RWPE1 (cell line): Measurements from ENCODE around the gene ADCY3.

Experiments used
- CTCF ChIA-PET: fragments of 350-600 bp; sonication (Branson Sonifier 250); formaldehyde crosslinking; extraction: SDS; loops from one replicate; lab custom pipeline; 2021; lab: Yijun Ruan, JAX
- POLR2A ChIA-PET: fragments of 400-600 bp; formaldehyde crosslinking; extraction: SDS; loops from one replicate; lab custom pipeline; 2020; ENCODE audit warnings: antibody characterized with exemption; ENCODE audit not compliant: low non-redundant PET; lab: Yijun Ruan, JAX
- DNase-seq: peaks from one replicate; pipeline ENCODE4 v3.0.0; 2012; ENCODE audit warnings: low spot score
- H3K27ac ChIP-seq: fragments of 450-650 bp; 2 replicates; pipeline ENCODE4 v1.5.1; 2017
- TF ChIP-seq, protein P1 (sequence below): fragments of 450-650 bp; conservative IDR thresholded peaks from 2 replicates; pipeline ENCODE4 v1.5.1; 2017; ENCODE audit warnings: low read depth, mild to moderate bottlenecking

ADCY3 gene

DNA sequence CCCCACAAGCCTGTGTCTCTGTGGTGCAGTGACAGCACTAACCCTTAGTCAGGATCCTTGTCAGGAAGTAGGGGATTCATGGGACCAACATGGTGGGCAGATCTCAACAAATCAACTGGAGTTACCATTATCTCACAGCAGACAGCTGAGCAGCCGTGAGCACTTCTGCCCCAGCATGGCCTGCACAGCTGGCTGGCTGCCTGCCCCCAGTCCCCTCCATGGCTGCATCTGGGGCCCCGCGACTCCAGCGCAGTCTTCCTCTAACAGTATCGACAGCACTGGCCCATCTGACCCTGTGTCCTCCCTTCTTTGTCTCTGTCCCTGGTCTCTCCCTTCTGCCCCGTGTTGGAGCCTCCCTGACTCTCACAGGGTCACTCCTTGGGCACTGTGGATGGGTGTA lies 4.7 kb upstream of the ADCY3 start:
- CTCF ChIA-PET = interaction anchor here (0.6 kb wide), 1 partner anchor 275 kb away, joined by 4 read pairs; no protein-coding TSS in a partner anchor
- POLR2A ChIA-PET = no interaction called here

DNA sequence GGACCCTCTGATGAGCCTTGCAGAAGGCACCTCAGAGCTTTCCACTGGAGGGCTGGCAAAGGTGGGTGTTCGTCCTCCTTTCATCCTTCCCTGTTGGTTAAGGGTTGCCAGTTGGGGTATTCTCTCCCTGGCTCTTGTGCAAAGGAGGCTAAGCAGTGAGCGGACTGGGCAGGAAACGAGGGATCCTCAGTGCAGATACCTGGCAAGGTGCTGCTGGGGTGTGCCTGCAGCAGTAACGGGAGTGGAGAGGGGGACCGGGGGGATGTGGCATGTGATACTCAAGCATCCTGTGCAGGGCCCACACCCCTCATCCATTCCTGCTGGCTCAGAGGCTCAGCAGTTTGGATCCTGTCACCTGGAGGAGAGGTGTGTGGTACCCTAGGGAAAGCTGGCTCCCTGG lies 4.2 kb upstream of the ADCY3 start:
- POLR2A ChIA-PET = no interaction called here
- CTCF ChIA-PET = no interaction called here
- H3K27ac ChIP-seq = no peak overlapping the region
- TF ChIP-seq, protein P1, sequence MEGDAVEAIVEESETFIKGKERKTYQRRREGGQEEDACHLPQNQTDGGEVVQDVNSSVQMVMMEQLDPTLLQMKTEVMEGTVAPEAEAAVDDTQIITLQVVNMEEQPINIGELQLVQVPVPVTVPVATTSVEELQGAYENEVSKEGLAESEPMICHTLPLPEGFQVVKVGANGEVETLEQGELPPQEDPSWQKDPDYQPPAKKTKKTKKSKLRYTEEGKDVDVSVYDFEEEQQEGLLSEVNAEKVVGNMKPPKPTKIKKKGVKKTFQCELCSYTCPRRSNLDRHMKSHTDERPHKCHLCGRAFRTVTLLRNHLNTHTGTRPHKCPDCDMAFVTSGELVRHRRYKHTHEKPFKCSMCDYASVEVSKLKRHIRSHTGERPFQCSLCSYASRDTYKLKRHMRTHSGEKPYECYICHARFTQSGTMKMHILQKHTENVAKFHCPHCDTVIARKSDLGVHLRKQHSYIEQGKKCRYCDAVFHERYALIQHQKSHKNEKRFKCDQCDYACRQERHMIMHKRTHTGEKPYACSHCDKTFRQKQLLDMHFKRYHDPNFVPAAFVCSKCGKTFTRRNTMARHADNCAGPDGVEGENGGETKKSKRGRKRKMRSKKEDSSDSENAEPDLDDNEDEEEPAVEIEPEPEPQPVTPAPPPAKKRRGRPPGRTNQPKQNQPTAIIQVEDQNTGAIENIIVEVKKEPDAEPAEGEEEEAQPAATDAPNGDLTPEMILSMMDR = no peak
- DNase-seq = no peak

More for the DNA sequence above, 4.7 kb upstream of the ADCY3 start:
- TF ChIP-seq, protein P1 = no peak
- H3K27ac ChIP-seq = no peak overlapping the region
- DNase-seq = no peak

DNA sequence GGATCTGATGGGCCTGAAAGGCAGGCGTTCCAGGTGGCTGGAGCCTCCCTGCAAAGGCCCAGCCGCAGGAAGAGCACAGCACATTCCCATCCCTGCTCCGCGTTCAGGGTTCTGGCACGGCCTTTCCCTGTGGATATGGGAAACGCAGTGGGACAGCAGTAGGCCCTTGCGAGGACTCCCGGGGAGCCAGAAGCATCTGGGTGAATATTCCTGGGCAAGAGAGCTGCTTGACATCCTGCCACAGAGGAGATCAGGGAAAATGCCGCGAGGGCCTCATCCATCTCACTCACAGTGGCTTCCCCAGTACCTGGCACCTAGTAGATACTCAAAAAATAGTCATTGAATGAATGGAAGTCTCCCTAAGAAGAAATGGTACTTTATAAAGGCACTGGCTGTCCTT lies 3.1 kb upstream of the ADCY3 start:
- H3K27ac ChIP-seq = no peak overlapping the region
- TF ChIP-seq, protein P1 = no peak
- CTCF ChIA-PET = interaction anchor here (0.6 kb wide), 1 partner anchor 206 kb away, joined by 3 read pairs; no protein-coding TSS in a partner anchor
- POLR2A ChIA-PET = no interaction called here
- DNase-seq = no peak

DNA sequence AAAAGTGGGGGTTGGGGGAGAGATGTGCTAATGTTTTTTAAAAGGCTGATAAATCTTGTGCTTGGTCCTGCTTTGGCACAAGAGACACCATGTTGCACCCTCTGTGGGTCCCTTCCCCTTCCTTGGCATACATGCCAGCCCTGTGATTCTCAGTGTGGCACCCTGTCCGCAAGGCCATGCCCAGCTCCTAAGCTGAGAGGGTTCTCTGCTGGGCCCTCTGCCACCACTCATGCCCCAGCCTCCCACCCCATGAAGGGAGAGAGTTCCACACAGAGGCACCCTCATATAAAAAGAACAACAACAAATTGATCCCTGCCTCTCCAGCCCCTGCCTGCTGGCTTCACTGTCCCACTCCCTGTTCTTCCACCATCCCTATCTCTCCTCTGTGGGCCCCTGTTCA lies 2.5 kb upstream of the ADCY3 start:
- ChIA-PET POLR2A (no interaction called here), CTCF (interaction anchor here (0.6 kb wide), 1 partner anchor 206 kb away, joined by 3 read pairs; no protein-coding TSS in a partner anchor)
- no peak overlapping the region for H3K27ac ChIP-seq
- no peak for DNase-seq
- TF ChIP-seq, protein P1 = no peak

DNA sequence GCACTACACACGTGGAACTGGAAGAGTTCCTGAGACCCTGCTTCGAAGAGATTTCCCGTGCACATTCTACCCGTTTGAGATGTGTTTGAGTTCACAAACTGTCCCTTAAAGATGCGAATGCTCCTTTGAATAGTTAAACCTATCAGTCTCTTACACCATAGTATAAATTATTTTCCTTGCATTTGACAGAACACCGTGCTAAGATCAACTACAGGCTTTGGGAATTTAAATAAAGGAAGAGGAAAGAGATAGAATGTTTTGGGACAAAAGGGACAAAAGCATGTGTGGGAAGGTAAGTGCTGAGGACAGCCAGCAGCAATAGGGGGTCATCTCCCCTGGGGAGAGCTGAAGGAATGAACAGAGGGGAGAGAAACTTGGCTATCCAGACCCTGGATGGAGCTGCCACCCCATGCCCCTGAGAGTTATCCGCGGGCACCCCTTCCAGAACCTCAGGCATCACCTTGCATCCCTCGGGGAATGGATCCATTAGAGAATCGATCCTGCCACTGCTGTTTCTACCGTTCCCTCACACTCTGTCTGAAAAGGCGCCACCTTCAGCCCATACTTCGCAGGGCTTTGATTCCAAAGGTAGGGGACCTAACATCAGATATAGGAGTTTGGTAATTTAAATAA lies 888 bp upstream of the ADCY3 start:
- ChIA-PET POLR2A (no interaction called here), CTCF (interaction anchor here (0.7 kb wide), 1 partner anchor 38 kb away, joined by 3 read pairs; no protein-coding TSS in a partner anchor)
- no peak for DNase-seq
- peak overlapping the region; percentile 78 for H3K27ac ChIP-seq
- TF ChIP-seq, protein P1 = peak; percentile 24

DNA sequence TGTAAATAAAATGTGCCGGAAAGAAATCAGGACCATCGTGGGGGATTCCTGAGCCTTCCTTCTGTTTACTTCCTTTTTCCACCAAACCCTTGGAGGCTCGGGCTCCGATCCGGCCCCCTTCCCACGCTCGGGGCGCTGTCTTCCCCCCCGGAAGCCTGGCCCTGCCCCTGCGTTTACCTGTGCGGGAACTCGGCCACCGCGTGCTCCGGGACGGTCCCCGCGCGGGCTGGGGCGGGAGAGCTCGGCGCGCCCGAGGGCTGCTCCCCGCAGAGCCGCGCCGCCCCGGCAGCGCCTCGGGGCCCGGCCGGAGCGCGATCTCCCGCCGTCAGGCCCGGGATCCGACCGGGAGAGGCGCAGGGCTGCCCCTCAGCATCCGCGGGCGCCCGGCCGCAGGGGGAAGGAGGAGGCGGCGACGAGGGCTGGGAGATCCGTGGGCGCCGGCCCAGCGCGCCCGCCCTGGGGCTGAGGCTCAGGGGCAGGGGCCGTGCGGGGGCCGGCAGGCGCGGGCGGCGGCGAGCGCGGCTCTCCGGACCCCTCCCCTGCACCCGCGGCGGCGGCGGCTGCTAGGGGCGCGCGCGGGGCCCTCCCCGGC lies 435 bp downstream of the ADCY3 start:
- H3K27ac ChIP-seq = peak overlapping the region; percentile 78
- peak; percentile 48 for DNase-seq
- ChIA-PET POLR2A (no interaction called here), CTCF (interaction anchor here (0.6 kb wide), 3 partner anchors 120 to 247 kb away, joined by 3 to 4 read pairs (median 3); partner anchors contain the start of genes CENPO and PTRHD1)
- TF ChIP-seq, protein P1 = no peak
